Measurements from ENCODE around the gene DRD3. TPM values are rescaled to one million over a fixed set of nuclear protein-coding genes. Genes with fewer than 3 reads are reported as not detected.

DRD3 gene
- total and polyA plus RNA-seq, 2 of the 8 experiments (the other 6 are each of a cell fraction or from before 2014, with no cell fraction given): 0.32 to 1.3 TPM

- TF ChIP-seq CHD7 (IDR thresholded peaks at IDR 0.05; ENCODE audit: insufficient replicate concordance, low read length) (no peak), GTF2F1 (IDR thresholded peaks at IDR 0.05; ENCODE audit: borderline replicate concordance, low read depth, low read length) (no peak), RBBP5 (IDR thresholded peaks at IDR 0.05; ENCODE audit: borderline replicate concordance, low read depth, low read length) (no peak), SP2 (IDR thresholded peaks at IDR 0.05; ENCODE audit: low read length) (no peak), EGR1 (IDR thresholded peaks at IDR 0.05; ENCODE audit: borderline replicate concordance, low read depth, low read length) (no peak), SP4 (IDR thresholded peaks at IDR 0.05; ENCODE audit: low read length) (no peak), KDM1A (IDR thresholded peaks at IDR 0.05; ENCODE audit: borderline replicate concordance, low read length) (no peak), TAF1 (IDR thresholded peaks at IDR 0.05; ENCODE audit: low read depth, low read length) (no peak), ZNF274 (IDR thresholded peaks at IDR 0.05; ENCODE audit: borderline replicate concordance, extremely low read depth, low read length) (no peak), CTBP2 (IDR thresholded peaks at IDR 0.05; ENCODE audit: borderline replicate concordance, insufficient read depth, insufficient read length, low read length) (no peak), NRF1 (IDR thresholded peaks at IDR 0.05; ENCODE audit: low read depth, low read length) (no peak), SAP30 (IDR thresholded peaks at IDR 0.05; ENCODE audit: insufficient read depth, insufficient replicate concordance, low read length) (no peak)
These were observed 50.6 kb downstream of the DRD3 start (continued) for GRCh38 chr3:114128231-114128630.
